ENCODE measurements around the gene GRWD1. TPM values are rescaled to one million over a fixed set of nuclear protein-coding genes. Genes with fewer than 3 reads are reported as not detected.

Gene GRWD1
- total RNA-seq, 2 experiments from 2014 or later, result 46.4 to 50.4 TPM

GRCh38 chr19:48466561-48467325 lies 21.0 kb downstream of the GRWD1 start:
- H3K9me3 Mint-ChIP-seq (ENCODE audit: insufficient read depth), result no peaks in the 10 kb centered on the region
- ATAC-seq (no peak), DNase-seq (no peak)
- H3K4me1 Mint-ChIP-seq (ENCODE audit: low read depth), result peaks cover 25% of the 10 kb centered on the region
- H3K4me3 Mint-ChIP-seq, result no peak overlapping the region
- no peak overlapping the region for H3K27ac Mint-ChIP-seq
- no peaks in the 10 kb centered on the region for H3K27me3 Mint-ChIP-seq (ENCODE audit: low read depth)
- ChIA-PET POLR2A (no interaction called here), CTCF (interaction anchor here (1.8 kb wide), 1 partner anchor 23 kb away, joined by 4 read pairs; no protein-coding TSS in a partner anchor)
- H3K36me3 Mint-ChIP-seq (ENCODE audit: low read depth), result peaks cover 9% of the 10 kb centered on the region

- no peaks in the 10 kb centered on the region for H3K9me3 Mint-ChIP-seq (ENCODE audit: insufficient read depth)
- H3K27me3 Mint-ChIP-seq (ENCODE audit: low read depth), result no peaks in the 10 kb centered on the region
- peaks cover 26% of the 10 kb centered on the region for H3K4me1 Mint-ChIP-seq (ENCODE audit: low read depth)
- H3K4me3 Mint-ChIP-seq, result peak overlapping the region; percentile 79
- ATAC-seq, result peak; percentile 95
- H3K27ac Mint-ChIP-seq, result peak overlapping the region; percentile 85
- ChIA-PET POLR2A (no interaction called here), CTCF (no interaction called here)
- H3K36me3 Mint-ChIP-seq (ENCODE audit: low read depth), result peaks cover 26% of the 10 kb centered on the region
- DNase-seq, result peak; percentile 100
Measured at GRCh38 chr19:48468772-48469288, 23.0 kb downstream of the GRWD1 start.

GRCh38 chr19:48469289-48469881 lies 23.6 kb downstream of the GRWD1 start, which contains the start of gene CYTH2:
CYTH2 (plus strand) TSS chr19:48469369; CDS start chr19:48469508, 139 bp downstream.
- no peaks in the 10 kb centered on the region for H3K27me3 Mint-ChIP-seq (ENCODE audit: low read depth)
- peak; percentile 83 for DNase-seq
- H3K4me3 Mint-ChIP-seq, result peak within 1 kb of the TSS; percentile 79
- ChIA-PET CTCF (interaction anchor here (1.9 kb wide), 1 partner anchor 20 kb away, joined by 12 read pairs; no protein-coding TSS in a partner anchor), POLR2A (no interaction called here)
- peak within 1 kb of the TSS; percentile 85 for H3K27ac Mint-ChIP-seq
- peak; percentile 30 for ATAC-seq
- no peaks in the 10 kb centered on the region for H3K9me3 Mint-ChIP-seq (ENCODE audit: insufficient read depth)
- H3K4me1 Mint-ChIP-seq (ENCODE audit: low read depth), result peaks cover 28% of the 10 kb centered on the region
- peaks cover 28% of the 10 kb centered on the region for H3K36me3 Mint-ChIP-seq (ENCODE audit: low read depth)

- CTCF ChIA-PET, result interaction anchor here (1.9 kb wide), 1 partner anchor 20 kb away, joined by 12 read pairs; no protein-coding TSS in a partner anchor
- Mint-ChIP-seq H3K27ac (peak overlapping the region; percentile 16), H3K27me3 (ENCODE audit: low read depth) (no peaks in the 10 kb centered on the region), H3K9me3 (ENCODE audit: insufficient read depth) (no peaks in the 10 kb centered on the region), H3K4me1 (ENCODE audit: low read depth) (peaks cover 29% of the 10 kb centered on the region), H3K4me3 (peak overlapping the region; percentile 79), H3K36me3 (ENCODE audit: low read depth) (peaks cover 34% of the 10 kb centered on the region)
- no peak for DNase-seq
- POLR2A ChIA-PET, result interaction anchor here (0.7 kb wide), 1 partner anchor 79 kb away, joined by 3 read pairs; the partner anchor contains the start of gene KDELR1
- no peak for ATAC-seq
Measured at GRCh38 chr19:48469934-48470680, 24.3 kb downstream of the GRWD1 start.

GRCh38 chr19:48470856-48471255 lies 25.1 kb downstream of the GRWD1 start:
- no peaks in the 10 kb centered on the region for H3K9me3 Mint-ChIP-seq (ENCODE audit: insufficient read depth)
- peak overlapping the region; percentile 16 for H3K27ac Mint-ChIP-seq
- ATAC-seq (no peak), DNase-seq (no peak)
- CTCF ChIA-PET, result interaction anchor here (1.9 kb wide), 1 partner anchor 19 kb away, joined by 12 read pairs; no protein-coding TSS in a partner anchor
- no peaks in the 10 kb centered on the region for H3K27me3 Mint-ChIP-seq (ENCODE audit: low read depth)
- POLR2A ChIA-PET, result no interaction called here
- peak overlapping the region; percentile 79 for H3K4me3 Mint-ChIP-seq
- H3K36me3 Mint-ChIP-seq (ENCODE audit: low read depth), result peaks cover 42% of the 10 kb centered on the region
- H3K4me1 Mint-ChIP-seq (ENCODE audit: low read depth), result peaks cover 29% of the 10 kb centered on the region

- ChIA-PET POLR2A (no interaction called here), CTCF (no interaction called here)
- no peaks in the 10 kb centered on the region for H3K27me3 Mint-ChIP-seq (ENCODE audit: low read depth)
- H3K4me3 Mint-ChIP-seq, result no peak overlapping the region
- DNase-seq, result no peak
- H3K9me3 Mint-ChIP-seq (ENCODE audit: insufficient read depth), result no peaks in the 10 kb centered on the region
- H3K36me3 Mint-ChIP-seq (ENCODE audit: low read depth), result peaks cover 46% of the 10 kb centered on the region
- ATAC-seq, result no peak
- H3K4me1 Mint-ChIP-seq (ENCODE audit: low read depth), result peaks cover 29% of the 10 kb centered on the region
- H3K27ac Mint-ChIP-seq, result no peak overlapping the region
Measured at GRCh38 chr19:48471836-48472235, 26.1 kb downstream of the GRWD1 start.

GRCh38 chr19:48473161-48473966 lies 27.6 kb downstream of the GRWD1 start:
- Mint-ChIP-seq H3K36me3 (ENCODE audit: low read depth) (peaks cover 46% of the 10 kb centered on the region), H3K4me3 (no peak overlapping the region), H3K27me3 (ENCODE audit: low read depth) (no peaks in the 10 kb centered on the region), H3K4me1 (ENCODE audit: low read depth) (peaks cover 22% of the 10 kb centered on the region), H3K27ac (no peak overlapping the region), H3K9me3 (ENCODE audit: insufficient read depth) (no peaks in the 10 kb centered on the region)
- ChIA-PET POLR2A (no interaction called here), CTCF (no interaction called here)
- DNase-seq (no peak), ATAC-seq (no peak)

GRCh38 chr19:48474084-48474592 lies 28.4 kb downstream of the GRWD1 start:
- ATAC-seq (no peak), DNase-seq (no peak)
- Mint-ChIP-seq H3K4me3 (no peak overlapping the region), H3K4me1 (ENCODE audit: low read depth) (peaks cover 20% of the 10 kb centered on the region), H3K27me3 (ENCODE audit: low read depth) (no peaks in the 10 kb centered on the region), H3K36me3 (ENCODE audit: low read depth) (peaks cover 49% of the 10 kb centered on the region), H3K27ac (no peak overlapping the region), H3K9me3 (ENCODE audit: insufficient read depth) (no peaks in the 10 kb centered on the region)
- ChIA-PET POLR2A (no interaction called here), CTCF (no interaction called here)

GRCh38 chr19:48475369-48476068 lies 29.7 kb downstream of the GRWD1 start:
- Mint-ChIP-seq H3K27me3 (ENCODE audit: low read depth) (no peaks in the 10 kb centered on the region), H3K9me3 (ENCODE audit: insufficient read depth) (no peaks in the 10 kb centered on the region), H3K27ac (peak overlapping the region; percentile 49), H3K4me3 (no peak overlapping the region), H3K36me3 (ENCODE audit: low read depth) (peaks cover 58% of the 10 kb centered on the region), H3K4me1 (ENCODE audit: low read depth) (peaks cover 25% of the 10 kb centered on the region)
- POLR2A ChIA-PET, result interaction anchor here (1.2 kb wide), 1 partner anchor 144 kb away, joined by 3 read pairs; the partner anchor contains the start of genes RPL18 and SPHK2
- ATAC-seq (no peak), DNase-seq (no peak)
- CTCF ChIA-PET, result interaction anchor here (1.0 to 1.3 kb wide), 3 partner anchors 14 to 114 kb away, joined by 3 to 8 read pairs (median 4); no protein-coding TSS in a partner anchor

GRCh38 chr19:48476176-48476575 lies 30.4 kb downstream of the GRWD1 start:
- H3K27me3 Mint-ChIP-seq (ENCODE audit: low read depth), result no peaks in the 10 kb centered on the region
- no peak for DNase-seq
- peaks cover 56% of the 10 kb centered on the region for H3K36me3 Mint-ChIP-seq (ENCODE audit: low read depth)
- no peak overlapping the region for H3K27ac Mint-ChIP-seq
- H3K9me3 Mint-ChIP-seq (ENCODE audit: insufficient read depth), result no peaks in the 10 kb centered on the region
- no peak overlapping the region for H3K4me3 Mint-ChIP-seq
- peaks cover 28% of the 10 kb centered on the region for H3K4me1 Mint-ChIP-seq (ENCODE audit: low read depth)
- ChIA-PET POLR2A (interaction anchor here (1.2 kb wide), 1 partner anchor 143 kb away, joined by 3 read pairs; the partner anchor contains the start of genes RPL18 and SPHK2), CTCF (interaction anchor here (1.0 to 1.3 kb wide), 2 partner anchors 14 to 113 kb away, joined by 3 to 8 read pairs; no protein-coding TSS in a partner anchor)
- no peak for ATAC-seq

Measured in activated CD8-positive, alpha-beta T cell treated with anti-CD3 and anti-CD28 coated beads, Interleukin-2, amount 10 ng/mL, durations not matched to agents 7 days and 5 days (primary cell).